ENCODE results near the gene ST3GAL4. TPM values are rescaled to one million over a fixed set of nuclear protein-coding genes. Genes with fewer than 3 reads are reported as not detected.
"Not testable (repeated sequence)": the region's sequence is repeated elsewhere in the genome, so short reads cannot be mapped to it uniquely, and the experiment has no call there.

The ST3GAL4 gene
- total RNA-seq, 1 experiment from 2014 or later = 13.1 TPM

DNA sequence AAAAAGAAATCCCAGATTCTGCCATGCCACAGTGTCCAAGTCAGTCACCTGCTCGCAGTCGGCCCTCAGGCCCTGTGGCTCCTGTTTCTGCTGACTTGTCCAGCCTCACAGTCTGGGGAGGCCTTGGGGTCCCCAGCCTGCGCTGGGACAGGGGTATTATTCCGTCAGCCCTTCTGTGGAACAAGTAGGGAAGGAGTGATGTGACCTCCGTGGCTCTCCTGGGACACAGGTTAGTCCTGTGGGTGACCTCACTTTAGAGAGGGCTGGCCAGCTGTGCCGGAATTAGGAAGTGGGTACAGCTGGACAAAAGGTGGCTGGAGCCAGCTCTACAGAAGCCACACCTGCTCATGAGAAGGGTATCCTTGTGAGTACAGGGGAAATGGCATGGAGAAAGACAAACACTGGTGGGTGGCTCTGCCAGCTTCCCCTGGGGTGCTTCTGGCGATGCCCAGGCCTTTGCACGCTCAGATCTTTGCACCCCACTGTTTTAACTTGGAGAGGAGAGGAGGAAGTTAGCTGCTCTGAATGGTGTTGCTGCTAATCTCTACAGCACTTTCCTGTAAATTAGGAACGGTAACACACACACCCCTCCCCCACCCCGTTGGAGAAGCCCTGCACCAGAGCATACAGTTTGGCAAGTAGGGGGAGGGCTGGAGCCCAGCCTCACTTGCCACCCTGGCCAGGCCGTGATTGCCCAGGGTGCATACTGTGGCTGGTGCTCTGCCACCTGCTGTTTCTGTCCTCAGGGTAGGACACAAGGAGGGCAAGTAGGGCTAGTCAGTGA, 13.0 kb downstream of the ST3GAL4 start:
- H3K36me3 ChIP-seq (ENCODE audit: control insufficient read depth in 1 of 2, insufficient read depth in 2 of 2, low read length in 2 of 2); H3K9ac ChIP-seq (ENCODE audit: low read length); RAD21 ChIA-PET (ENCODE audit: low non-redundant PET in 1 of 2, low total read pairs in 2 of 2, uncharacterized antibody in 2 of 2, unreplicated experiment in 2 of 2); POLR2A ChIA-PET; H3K27ac ChIP-seq (ENCODE audit: low read depth, low read length); H3K4me3 ChIP-seq (replicated peaks in 1 of 2; ENCODE audit: low read depth in 1 of 2, low read length in 2 of 2); H2AFZ ChIP-seq (ENCODE audit: low read depth, low read length, poor library complexity, severe bottlenecking); intact Hi-C loops (cut with micrococcal nuclease); H3K4me1 ChIP-seq (ENCODE audit: control insufficient read depth in 1 of 2, insufficient read depth in 2 of 2, low read length in 2 of 2); H3K4me2 ChIP-seq (ENCODE audit: low read length); H4K20me1 ChIP-seq (ENCODE audit: insufficient read depth); BruUV-seq (replicated peaks); H3K27me3 ChIP-seq (ENCODE audit: insufficient read depth, low read length); DNase-seq (ENCODE audit: low read depth, low spot score); H3K9me2 ChIP-seq (ENCODE audit: insufficient read depth); H3K79me2 ChIP-seq (ENCODE audit: insufficient read depth, low read length); CTCF ChIA-PET; H3K9me3 ChIP-seq (ENCODE audit: control insufficient read depth in 1 of 2, insufficient read depth in 1 of 2, low read depth in 1 of 2, low read length in 2 of 2): not testable (repeated sequence)
- 0 out of 2 replicates have a peak, but pooled peaks have one; percentile 19 for ATAC-seq

DNA sequence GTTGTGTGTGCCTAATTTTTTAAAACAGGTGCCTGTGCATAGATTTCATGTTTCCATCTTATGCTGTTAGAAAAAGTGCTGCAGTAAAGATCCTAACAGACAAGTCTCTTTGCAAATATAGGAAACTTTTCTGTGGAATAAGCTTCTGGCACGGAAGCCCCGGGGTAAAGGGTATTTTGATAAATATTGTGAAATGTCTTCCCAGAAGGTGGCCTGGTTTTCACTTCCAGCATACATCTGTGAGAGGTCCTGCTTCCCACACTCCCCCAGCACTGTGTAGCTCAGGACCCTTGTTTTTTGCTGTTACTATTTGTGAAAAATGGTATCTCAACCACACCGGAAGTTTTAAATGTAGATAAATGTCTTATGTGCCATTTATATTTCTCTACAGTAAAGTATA, 14.5 kb downstream of the ST3GAL4 start:
- H4K20me1 ChIP-seq (ENCODE audit: insufficient read depth) = no peaks in the 10 kb centered on the region
- H3K4me2 ChIP-seq (ENCODE audit: low read length) = no peak overlapping the region
- no peak overlapping the region for H3K27ac ChIP-seq (ENCODE audit: low read depth, low read length)
- ATAC-seq (no peak), DNase-seq (ENCODE audit: low read depth, low spot score) (no peak)
- H3K9ac ChIP-seq (ENCODE audit: low read length) = no peak overlapping the region
- peaks cover 0 to 10% of the 10 kb centered on the region in 2 experiments; a peak in 2 of 4 replicates for H3K4me1 ChIP-seq (ENCODE audit: control insufficient read depth in 1 of 2, insufficient read depth in 2 of 2, low read length in 2 of 2)
- no peaks in the 10 kb centered on the region for H3K36me3 ChIP-seq (ENCODE audit: control insufficient read depth in 1 of 2, insufficient read depth in 2 of 2, low read length in 2 of 2)
- no peaks in the 10 kb centered on the region for H3K79me2 ChIP-seq (ENCODE audit: insufficient read depth, low read length)
- no peaks in the 10 kb centered on the region for H3K9me3 ChIP-seq (ENCODE audit: control insufficient read depth in 1 of 2, insufficient read depth in 1 of 2, low read depth in 1 of 2, low read length in 2 of 2)
- intact Hi-C loops (cut with micrococcal nuclease) = no loop called here
- ChIA-PET CTCF (no interaction called here), RAD21 (ENCODE audit: low non-redundant PET in 1 of 2, low total read pairs in 2 of 2, uncharacterized antibody in 2 of 2, unreplicated experiment in 2 of 2) (no interaction called here), POLR2A (no interaction called here)
- H2AFZ ChIP-seq (ENCODE audit: low read depth, low read length, poor library complexity, severe bottlenecking) = no peak overlapping the region
- H3K4me3 ChIP-seq (replicated peaks in 1 of 2; ENCODE audit: low read depth in 1 of 2, low read length in 2 of 2) = no peak overlapping the region
- BruUV-seq (replicated peaks) = no TSS peak
- no peaks in the 10 kb centered on the region for H3K27me3 ChIP-seq (ENCODE audit: insufficient read depth, low read length)
- no peak for TF ChIP-seq YY1 (IDR thresholded peaks at IDR 0.05; ENCODE audit: extremely low read depth, insufficient replicate concordance, low read depth, low read length)
- TF ChIP-seq FOSL1 (IDR thresholded peaks at IDR 0.05; ENCODE audit: low read depth) = no peak
- TF ChIP-seq POLR2A (IDR thresholded peaks at IDR 0.05; ENCODE audit: borderline replicate concordance, extremely low read depth, insufficient read depth, insufficient read length) = no peak
- TF ChIP-seq EGR1 (IDR thresholded peaks at IDR 0.05; ENCODE audit: low read depth) = no peak
- TF ChIP-seq, protein P1, sequence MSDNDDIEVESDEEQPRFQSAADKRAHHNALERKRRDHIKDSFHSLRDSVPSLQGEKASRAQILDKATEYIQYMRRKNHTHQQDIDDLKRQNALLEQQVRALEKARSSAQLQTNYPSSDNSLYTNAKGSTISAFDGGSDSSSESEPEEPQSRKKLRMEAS (IDR thresholded peaks at IDR 0.05) = no peak
- no peak for TF ChIP-seq ZFX (IDR thresholded peaks at IDR 0.05)
- no peak for TF ChIP-seq JUND (IDR thresholded peaks at IDR 0.05)
- no peak for TF ChIP-seq CBX3 (IDR thresholded peaks at IDR 0.05; ENCODE audit: low read depth)
- TF ChIP-seq EZH2 (IDR thresholded peaks at IDR 0.05) = no peak
- TF ChIP-seq TCF7L2 (IDR thresholded peaks at IDR 0.05; ENCODE audit: borderline replicate concordance, extremely low read depth, insufficient read depth, insufficient read length) = no peak
- TF ChIP-seq, protein P2, sequence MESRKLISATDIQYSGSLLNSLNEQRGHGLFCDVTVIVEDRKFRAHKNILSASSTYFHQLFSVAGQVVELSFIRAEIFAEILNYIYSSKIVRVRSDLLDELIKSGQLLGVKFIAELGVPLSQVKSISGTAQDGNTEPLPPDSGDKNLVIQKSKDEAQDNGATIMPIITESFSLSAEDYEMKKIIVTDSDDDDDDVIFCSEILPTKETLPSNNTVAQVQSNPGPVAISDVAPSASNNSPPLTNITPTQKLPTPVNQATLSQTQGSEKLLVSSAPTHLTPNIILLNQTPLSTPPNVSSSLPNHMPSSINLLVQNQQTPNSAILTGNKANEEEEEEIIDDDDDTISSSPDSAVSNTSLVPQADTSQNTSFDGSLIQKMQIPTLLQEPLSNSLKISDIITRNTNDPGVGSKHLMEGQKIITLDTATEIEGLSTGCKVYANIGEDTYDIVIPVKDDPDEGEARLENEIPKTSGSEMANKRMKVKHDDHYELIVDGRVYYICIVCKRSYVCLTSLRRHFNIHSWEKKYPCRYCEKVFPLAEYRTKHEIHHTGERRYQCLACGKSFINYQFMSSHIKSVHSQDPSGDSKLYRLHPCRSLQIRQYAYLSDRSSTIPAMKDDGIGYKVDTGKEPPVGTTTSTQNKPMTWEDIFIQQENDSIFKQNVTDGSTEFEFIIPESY (IDR thresholded peaks at IDR 0.05; ENCODE audit: extremely low read depth, insufficient replicate concordance, low read length) = no peak
- no peak for TF ChIP-seq SP1 (IDR thresholded peaks at IDR 0.05; ENCODE audit: low read depth)
- TF ChIP-seq, protein P3, sequence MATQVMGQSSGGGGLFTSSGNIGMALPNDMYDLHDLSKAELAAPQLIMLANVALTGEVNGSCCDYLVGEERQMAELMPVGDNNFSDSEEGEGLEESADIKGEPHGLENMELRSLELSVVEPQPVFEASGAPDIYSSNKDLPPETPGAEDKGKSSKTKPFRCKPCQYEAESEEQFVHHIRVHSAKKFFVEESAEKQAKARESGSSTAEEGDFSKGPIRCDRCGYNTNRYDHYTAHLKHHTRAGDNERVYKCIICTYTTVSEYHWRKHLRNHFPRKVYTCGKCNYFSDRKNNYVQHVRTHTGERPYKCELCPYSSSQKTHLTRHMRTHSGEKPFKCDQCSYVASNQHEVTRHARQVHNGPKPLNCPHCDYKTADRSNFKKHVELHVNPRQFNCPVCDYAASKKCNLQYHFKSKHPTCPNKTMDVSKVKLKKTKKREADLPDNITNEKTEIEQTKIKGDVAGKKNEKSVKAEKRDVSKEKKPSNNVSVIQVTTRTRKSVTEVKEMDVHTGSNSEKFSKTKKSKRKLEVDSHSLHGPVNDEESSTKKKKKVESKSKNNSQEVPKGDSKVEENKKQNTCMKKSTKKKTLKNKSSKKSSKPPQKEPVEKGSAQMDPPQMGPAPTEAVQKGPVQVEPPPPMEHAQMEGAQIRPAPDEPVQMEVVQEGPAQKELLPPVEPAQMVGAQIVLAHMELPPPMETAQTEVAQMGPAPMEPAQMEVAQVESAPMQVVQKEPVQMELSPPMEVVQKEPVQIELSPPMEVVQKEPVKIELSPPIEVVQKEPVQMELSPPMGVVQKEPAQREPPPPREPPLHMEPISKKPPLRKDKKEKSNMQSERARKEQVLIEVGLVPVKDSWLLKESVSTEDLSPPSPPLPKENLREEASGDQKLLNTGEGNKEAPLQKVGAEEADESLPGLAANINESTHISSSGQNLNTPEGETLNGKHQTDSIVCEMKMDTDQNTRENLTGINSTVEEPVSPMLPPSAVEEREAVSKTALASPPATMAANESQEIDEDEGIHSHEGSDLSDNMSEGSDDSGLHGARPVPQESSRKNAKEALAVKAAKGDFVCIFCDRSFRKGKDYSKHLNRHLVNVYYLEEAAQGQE (IDR thresholded peaks at IDR 0.05; ENCODE audit: low read depth) = no peak
- TF ChIP-seq EZH2phosphoT487 (IDR thresholded peaks at IDR 0.05; ENCODE audit: borderline replicate concordance) = no peak
- TF ChIP-seq SRF (IDR thresholded peaks at IDR 0.05; ENCODE audit: low read depth) = no peak
- no peak for TF ChIP-seq POLR2AphosphoS5 (IDR thresholded peaks at IDR 0.05; ENCODE audit: low read depth, low read length)
- no peaks in the 10 kb centered on the region for H3K9me2 ChIP-seq (ENCODE audit: insufficient read depth)

Measured in HCT116 (cell line).